GM20000 (cell line): ENCODE measurements around the gene TRIOBP.

Experiments
- DNase-seq: peaks from one replicate; pipeline ENCODE4 v3.0.0; 2012; ENCODE audit warnings: low spot score
- CTCF ChIP-seq: IDR thresholded peaks from 2 replicates; pipeline ENCODE4 v1.5.1; 2012; ENCODE audit warnings: mild to moderate bottlenecking, control low read depth; ENCODE audit errors: extremely low read depth, missing control alignments

The TRIOBP gene

GRCh38 chr22:37808294-37808657 is 111.4 kb downstream of the TRIOBP start:
- no peak for TF ChIP-seq CTCF
- DNase-seq, result no peak

DNA sequence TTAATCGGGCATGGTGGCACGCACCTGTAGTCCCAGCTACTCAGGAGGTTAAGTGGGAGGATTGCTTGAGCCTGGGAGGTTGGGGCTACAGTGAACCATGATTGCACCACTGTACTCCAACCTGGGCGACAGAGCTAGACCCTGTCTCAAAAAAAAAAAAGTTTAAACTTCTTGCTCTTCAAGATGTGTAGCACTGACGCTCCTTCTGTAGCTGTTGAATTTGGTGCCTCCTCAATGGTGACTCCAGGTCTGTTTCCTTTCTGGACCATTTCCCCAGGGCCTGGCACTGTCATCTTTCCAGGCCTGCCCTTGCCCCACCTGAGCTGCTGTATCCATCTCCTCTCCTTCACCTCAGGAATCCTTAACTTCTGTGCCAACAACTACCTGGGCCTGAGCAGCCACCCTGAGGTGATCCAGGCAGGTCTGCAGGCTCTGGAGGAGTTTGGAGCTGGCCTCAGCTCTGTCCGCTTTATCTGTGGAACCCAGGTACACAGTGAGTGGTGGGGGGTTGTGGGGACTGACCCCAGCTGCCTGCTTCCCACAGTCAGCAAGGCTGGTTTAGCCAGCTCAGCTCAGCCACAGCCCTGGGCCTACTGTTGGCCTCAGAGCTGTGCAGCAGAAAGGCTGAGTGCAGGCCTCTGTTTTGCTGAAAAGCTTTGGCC is 113.0 kb downstream of the TRIOBP start:
- no peak for DNase-seq
- TF ChIP-seq CTCF, result no peak

DNA sequence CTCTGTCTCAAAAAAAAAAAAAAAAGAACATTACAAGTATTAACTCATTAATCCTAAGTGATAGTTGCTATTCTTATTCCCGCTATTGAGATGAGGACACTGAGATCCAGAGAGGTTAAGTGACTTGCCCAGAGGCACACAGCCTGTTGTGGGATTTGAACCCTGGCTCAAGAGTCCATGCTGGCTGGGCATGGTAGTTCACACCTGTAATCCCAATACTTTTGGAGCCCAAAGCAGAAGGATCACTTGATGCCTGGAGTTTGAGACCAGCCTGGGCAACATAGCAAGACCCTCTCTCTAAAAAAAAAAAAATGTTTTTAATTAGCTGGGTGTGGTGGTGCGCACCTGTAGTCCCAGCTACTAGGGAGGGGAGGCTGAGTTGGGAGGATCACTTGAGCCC is 115.0 kb downstream of the TRIOBP start:
- no peak for DNase-seq

GRCh38 chr22:37812869-37813678 is 116.2 kb downstream of the TRIOBP start:
- TF ChIP-seq CTCF, result no peak
- DNase-seq, result no peak

More for the DNA sequence above, 115.0 kb downstream of the TRIOBP start:
- no peak for TF ChIP-seq CTCF

- DNase-seq, result no peak
- no peak for TF ChIP-seq CTCF
These were observed 118.7 kb downstream of the TRIOBP start for GRCh38 chr22:37815593-37815992.

- no peak for TF ChIP-seq CTCF
- DNase-seq, result no peak
These were observed 119.8 kb downstream of the TRIOBP start for GRCh38 chr22:37816543-37817180.

GRCh38 chr22:37817705-37818408 is 121.0 kb downstream of the TRIOBP start:
- DNase-seq, result peak; percentile 94
- peak; percentile 92 for TF ChIP-seq CTCF
